GM06990 (cell line): ENCODE measurements around the gene C1orf35.

ENCODE experiments used
- DNase-seq: peaks from one replicate; pipeline ENCODE4 v3.0.0-alpha.2; 2011; ENCODE audit not compliant: insufficient read length; ENCODE audit errors: extremely low read depth
- H3K27me3 ChIP-seq: replicated peaks from 2 replicates; pipeline ENCODE4 v1.6.0; 2011; ENCODE audit warnings: low read length; ENCODE audit not compliant: control insufficient read depth, insufficient read depth
- H3K36me3 ChIP-seq: 2 replicates; pipeline ENCODE4 v1.5.1; 2011; ENCODE audit warnings: low read length; ENCODE audit not compliant: control insufficient read depth, insufficient read depth
- H3K4me3 ChIP-seq: replicated peaks from 2 replicates; pipeline ENCODE4 v1.5.1; 2011; ENCODE audit warnings: low read depth, mild to moderate bottlenecking, control low read depth, low read length
- TF ChIP-seq, protein P1 (sequence below): IDR thresholded peaks from 2 replicates; pipeline ENCODE4 v1.5.1; 2011; ENCODE audit warnings: low read length, control low read depth, mild to moderate bottlenecking, inconsistent platforms; ENCODE audit not compliant: insufficient read depth, poor library complexity, severe bottlenecking

The C1orf35 gene

GRCh38 chr1:228101614-228101993 is 1.5 kb downstream of the C1orf35 start:
- H3K4me3 ChIP-seq: peak overlapping the region; percentile 96
- peaks cover 37% of the 10 kb centered on the region for H3K36me3 ChIP-seq
- H3K27me3 ChIP-seq: no peaks in the 10 kb centered on the region
- TF ChIP-seq, protein P1, sequence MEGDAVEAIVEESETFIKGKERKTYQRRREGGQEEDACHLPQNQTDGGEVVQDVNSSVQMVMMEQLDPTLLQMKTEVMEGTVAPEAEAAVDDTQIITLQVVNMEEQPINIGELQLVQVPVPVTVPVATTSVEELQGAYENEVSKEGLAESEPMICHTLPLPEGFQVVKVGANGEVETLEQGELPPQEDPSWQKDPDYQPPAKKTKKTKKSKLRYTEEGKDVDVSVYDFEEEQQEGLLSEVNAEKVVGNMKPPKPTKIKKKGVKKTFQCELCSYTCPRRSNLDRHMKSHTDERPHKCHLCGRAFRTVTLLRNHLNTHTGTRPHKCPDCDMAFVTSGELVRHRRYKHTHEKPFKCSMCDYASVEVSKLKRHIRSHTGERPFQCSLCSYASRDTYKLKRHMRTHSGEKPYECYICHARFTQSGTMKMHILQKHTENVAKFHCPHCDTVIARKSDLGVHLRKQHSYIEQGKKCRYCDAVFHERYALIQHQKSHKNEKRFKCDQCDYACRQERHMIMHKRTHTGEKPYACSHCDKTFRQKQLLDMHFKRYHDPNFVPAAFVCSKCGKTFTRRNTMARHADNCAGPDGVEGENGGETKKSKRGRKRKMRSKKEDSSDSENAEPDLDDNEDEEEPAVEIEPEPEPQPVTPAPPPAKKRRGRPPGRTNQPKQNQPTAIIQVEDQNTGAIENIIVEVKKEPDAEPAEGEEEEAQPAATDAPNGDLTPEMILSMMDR: no peak
- DNase-seq: no peak

DNA sequence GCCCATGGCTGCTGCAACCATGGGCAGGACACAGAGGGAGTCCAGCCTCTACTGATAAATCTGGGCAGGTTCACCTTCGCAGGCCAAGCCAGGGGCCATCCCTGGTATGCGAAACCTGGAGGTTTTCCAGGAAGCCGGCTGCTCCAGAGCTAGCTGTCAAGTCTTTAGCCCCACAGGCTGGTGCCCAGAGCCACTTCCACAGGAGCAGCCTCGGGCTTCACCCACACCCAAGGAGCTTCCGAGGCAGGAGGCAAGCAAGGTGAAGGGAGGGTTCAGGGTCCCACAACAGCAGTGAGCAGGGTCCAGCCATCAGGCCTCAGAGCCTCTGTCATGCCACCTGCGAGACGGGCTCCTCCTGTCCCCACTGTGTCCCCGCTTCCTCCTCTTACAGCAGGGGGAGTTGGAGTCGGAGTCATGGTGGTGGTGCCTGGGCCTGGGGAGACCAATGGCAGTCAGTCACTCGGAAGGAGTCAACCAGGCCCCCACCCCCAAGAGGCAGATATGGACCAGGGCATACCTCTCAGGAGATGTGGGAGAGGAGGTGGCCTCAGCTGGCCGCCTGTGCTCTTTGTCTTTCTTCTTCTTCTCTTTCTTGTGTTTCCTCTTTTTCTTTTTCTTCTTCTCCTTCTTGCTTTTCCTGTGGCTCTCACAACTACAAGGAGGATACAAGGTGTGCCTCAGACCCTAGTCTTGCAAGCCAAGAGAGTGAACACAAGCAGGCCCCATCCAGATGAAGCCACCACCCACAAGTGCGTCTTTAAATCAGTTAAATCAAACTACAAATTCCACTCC is 2.1 kb downstream of the C1orf35 start:
- Histone ChIP-seq H3K4me3 (peak overlapping the region; percentile 96), H3K27me3 (no peaks in the 10 kb centered on the region), H3K36me3 (peaks cover 33% of the 10 kb centered on the region)
- no peak for DNase-seq
- TF ChIP-seq, protein P1: no peak

DNA sequence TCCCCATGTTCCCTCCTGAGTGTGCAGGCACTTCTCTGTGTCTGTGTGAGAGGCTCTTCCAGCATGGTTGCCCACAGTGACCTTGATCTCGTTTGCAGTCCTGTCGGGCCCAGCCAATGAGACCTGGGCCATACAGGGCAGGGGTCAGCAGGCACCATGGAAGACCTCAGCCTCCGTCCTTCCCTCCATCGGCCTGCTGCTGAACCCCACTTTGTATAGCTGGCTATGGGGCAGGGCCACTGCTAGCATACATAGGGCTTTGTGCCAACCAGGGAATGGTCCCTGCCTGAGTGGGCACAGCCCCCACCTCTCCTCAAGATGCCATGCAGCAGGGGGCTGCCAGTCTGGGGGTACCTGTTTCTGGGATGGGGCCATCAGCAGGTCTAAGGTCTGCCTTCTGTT is 3.8 kb downstream of the C1orf35 start:
- Histone ChIP-seq H3K36me3 (peaks cover 28% of the 10 kb centered on the region), H3K27me3 (no peaks in the 10 kb centered on the region), H3K4me3 (no peak overlapping the region)
- DNase-seq: no peak
- TF ChIP-seq, protein P1: no peak

DNA sequence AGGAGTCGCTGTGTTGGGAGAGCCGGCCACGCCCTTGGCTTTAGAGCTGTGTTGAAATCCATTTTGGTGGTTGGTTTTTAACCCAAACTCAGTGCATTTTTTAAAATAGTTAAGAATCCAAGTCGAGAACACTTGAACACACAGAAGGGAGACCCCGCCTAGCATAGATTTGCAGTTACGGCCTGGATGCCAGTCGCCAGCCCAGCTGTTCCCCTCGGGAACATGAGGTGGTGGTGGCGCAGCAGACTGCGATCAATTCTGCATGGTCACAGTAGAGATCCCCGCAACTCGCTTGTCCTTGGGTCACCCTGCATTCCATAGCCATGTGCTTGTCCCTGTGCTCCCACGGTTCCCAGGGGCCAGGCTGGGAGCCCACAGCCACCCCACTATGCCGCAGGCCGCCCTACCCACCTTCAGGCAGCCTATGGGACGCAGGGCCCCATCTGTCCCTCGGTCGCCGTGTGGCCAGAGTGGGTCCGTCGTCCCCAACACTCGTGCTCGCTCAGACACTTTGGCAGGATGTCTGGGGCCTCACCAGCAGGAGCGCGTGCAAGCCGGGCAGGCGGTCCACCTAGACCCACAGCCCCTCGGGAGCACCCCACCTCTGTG is 4.7 kb downstream of the C1orf35 start:
- H3K36me3 ChIP-seq: peaks cover 31% of the 10 kb centered on the region
- no peak for DNase-seq
- no peaks in the 10 kb centered on the region for H3K27me3 ChIP-seq
- TF ChIP-seq, protein P1: no peak
- no peak overlapping the region for H3K4me3 ChIP-seq

- no peak for DNase-seq
- TF ChIP-seq, protein P1: no peak
- H3K36me3 ChIP-seq: peaks cover 39% of the 10 kb centered on the region
Measured at GRCh38 chr1:228097333-228098081, 5.6 kb downstream of the C1orf35 start.

More at GRCh38 chr1:228097333-228098081, 5.6 kb downstream of the C1orf35 start:
- Histone ChIP-seq H3K4me3 (no peak overlapping the region), H3K27me3 (no peaks in the 10 kb centered on the region)
